Astrocyte (in vitro differentiated cells and primary cell): ENCODE data around the gene PAM.

Experiments
- EZH2 ChIP-seq: IDR thresholded peaks from 2 replicates; pipeline ENCODE4 v1.6.1; 2012; ENCODE audit warnings: mild to moderate bottlenecking, low read length, inconsistent platforms; ENCODE audit not compliant: insufficient read depth
- TF ChIP-seq, protein P1 (sequence below): IDR thresholded peaks from 2 replicates; pipeline ENCODE4 v1.5.1; 2011; ENCODE audit warnings: low read depth, mild to moderate bottlenecking, inconsistent platforms, low read length, moderate library complexity; ENCODE audit not compliant: insufficient read depth

DNA sequence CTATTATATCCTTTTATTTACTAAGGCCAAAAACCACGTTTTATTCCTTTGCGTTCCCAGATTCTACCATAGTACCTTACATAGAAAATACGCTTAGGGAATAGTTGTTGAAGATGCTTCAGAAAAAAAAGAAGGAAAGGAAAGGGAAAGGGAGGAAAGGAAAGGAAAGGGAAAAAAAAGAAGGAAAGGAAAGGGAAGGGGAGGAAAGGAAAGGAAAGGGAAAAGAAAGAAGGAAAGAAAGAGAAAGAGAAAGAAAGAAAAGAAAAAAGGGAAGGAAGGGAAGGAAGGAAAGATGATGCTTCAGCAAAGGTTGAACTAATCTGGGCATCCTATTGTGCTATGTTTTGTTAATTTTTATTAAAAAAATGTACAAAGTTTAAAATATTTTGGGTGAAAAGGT is 233.4 kb downstream of the PAM start:
- TF ChIP-seq, protein P1, sequence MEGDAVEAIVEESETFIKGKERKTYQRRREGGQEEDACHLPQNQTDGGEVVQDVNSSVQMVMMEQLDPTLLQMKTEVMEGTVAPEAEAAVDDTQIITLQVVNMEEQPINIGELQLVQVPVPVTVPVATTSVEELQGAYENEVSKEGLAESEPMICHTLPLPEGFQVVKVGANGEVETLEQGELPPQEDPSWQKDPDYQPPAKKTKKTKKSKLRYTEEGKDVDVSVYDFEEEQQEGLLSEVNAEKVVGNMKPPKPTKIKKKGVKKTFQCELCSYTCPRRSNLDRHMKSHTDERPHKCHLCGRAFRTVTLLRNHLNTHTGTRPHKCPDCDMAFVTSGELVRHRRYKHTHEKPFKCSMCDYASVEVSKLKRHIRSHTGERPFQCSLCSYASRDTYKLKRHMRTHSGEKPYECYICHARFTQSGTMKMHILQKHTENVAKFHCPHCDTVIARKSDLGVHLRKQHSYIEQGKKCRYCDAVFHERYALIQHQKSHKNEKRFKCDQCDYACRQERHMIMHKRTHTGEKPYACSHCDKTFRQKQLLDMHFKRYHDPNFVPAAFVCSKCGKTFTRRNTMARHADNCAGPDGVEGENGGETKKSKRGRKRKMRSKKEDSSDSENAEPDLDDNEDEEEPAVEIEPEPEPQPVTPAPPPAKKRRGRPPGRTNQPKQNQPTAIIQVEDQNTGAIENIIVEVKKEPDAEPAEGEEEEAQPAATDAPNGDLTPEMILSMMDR, result no peak
- no peak for TF ChIP-seq EZH2
